GM18517 (cell line): ENCODE measurements around the gene EMP2.
"Not testable (repeated sequence)": the region's sequence is repeated elsewhere in the genome, so short reads cannot be mapped to it uniquely, and the experiment has no call there.

ENCODE experiments used
- ATAC-seq: cut with Tn5 transposase; IDR thresholded peaks from one replicate; pipeline ENCODE4 v1.9.1; 2021; ENCODE audit warnings: mild to moderate bottlenecking, moderate library complexity; ENCODE audit not compliant: unreplicated experiment

EMP2 gene

DNA sequence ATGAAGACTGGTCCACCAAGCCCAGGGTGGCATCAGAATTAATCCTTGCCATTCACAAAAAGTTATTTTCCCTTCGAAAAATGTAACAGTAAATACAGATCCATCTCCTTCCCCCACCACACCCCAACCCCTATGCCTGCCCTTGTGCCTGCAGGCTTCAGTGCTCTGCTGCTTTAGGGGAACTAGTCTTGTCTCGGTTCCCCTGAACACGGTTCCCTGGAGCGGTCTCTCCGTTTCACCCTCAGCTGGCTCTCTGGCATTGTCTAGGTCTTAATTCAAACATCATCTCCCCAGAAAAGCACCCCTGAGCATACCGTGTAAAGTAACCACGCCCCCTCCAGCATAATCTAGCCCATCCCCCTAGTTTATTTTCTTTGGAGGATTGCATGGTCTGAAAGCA is 25.8 kb downstream of the EMP2 start:
- ATAC-seq = no peak

DNA sequence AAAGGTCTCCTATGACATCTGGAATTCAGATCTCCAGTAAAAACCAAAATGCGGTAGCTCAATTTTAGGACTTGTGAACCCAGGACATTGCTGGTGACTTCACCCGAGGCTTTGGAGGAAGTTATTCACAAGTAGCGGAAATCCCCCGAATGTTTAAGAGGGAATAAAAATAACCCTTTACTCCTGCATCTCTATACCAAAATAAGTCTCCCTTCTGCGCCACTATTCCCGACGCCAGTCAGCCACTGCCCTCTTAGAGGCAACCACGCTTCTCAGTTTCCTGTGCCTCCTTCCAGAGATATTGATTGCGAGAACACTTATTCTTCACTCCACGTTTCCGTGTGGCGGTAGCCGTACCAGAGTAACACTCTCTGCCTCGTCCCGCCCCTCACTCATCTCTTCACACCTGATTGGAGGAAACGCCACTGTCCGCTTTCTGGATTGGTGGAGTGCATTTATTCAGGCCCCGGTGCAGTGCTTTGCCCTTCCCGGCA is 27.4 kb downstream of the EMP2 start:
- peak; percentile 95 for ATAC-seq

GRCh38 chr16:10552281-10552680 is 28.1 kb downstream of the EMP2 start:
- ATAC-seq = no peak

DNA sequence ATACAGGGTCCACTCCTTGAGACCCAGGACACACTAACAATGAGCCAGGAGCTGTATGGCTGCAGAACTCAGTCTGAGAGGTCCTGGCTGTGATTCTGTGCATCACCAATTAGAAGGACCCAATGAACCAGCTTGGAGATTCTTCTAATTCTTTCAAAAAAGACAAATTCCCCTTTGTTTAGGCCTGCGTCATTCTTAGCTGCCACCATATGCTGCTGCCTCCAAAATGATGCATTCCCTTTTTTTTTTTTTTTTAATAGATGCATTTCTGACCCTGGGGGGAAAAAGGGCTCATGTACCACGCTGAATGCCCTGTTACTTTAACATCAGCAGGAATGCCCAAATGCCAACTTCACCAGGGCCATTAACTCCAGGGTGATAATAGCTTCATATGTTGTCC is 28.5 kb downstream of the EMP2 start:
- ATAC-seq = no peak

DNA sequence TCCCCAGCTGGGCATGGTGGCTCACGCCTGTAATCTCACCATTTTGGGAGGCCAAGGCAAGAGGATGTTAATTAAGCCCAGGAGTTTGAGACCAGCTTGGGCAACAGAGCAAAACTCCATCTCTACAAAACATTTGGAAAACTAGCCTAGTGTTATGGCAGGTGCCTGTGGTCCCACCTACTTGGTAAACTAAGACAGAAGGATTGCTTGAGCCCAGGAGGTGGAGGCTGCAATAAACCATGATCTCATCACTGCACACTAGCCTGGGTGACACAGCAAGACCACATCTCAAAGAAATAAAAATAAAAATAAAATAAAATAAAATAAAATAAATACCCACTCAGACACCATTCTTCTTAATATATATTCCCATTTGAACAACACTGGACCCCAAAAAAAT is 32.0 kb downstream of the EMP2 start:
- no peak for ATAC-seq

DNA sequence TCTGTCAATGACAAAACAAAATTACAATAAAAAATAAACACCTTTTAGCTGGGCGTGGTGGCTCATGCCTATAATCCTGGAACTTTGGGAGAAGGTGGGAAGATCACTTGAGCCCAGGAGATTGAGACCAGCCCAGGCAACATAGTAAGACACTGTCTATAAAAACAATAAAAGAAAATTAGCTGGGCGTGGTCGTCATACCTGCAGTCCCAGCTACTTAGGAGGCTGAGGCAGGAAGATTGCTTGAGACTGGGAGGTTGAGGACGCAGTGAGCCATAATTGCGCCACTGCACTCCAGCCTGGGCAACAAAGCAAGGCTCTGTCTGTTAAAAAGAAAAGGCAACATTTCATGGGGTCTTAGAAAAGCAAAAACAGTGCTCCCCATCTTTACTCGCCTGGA is 32.7 kb downstream of the EMP2 start:
- no peak for ATAC-seq

DNA sequence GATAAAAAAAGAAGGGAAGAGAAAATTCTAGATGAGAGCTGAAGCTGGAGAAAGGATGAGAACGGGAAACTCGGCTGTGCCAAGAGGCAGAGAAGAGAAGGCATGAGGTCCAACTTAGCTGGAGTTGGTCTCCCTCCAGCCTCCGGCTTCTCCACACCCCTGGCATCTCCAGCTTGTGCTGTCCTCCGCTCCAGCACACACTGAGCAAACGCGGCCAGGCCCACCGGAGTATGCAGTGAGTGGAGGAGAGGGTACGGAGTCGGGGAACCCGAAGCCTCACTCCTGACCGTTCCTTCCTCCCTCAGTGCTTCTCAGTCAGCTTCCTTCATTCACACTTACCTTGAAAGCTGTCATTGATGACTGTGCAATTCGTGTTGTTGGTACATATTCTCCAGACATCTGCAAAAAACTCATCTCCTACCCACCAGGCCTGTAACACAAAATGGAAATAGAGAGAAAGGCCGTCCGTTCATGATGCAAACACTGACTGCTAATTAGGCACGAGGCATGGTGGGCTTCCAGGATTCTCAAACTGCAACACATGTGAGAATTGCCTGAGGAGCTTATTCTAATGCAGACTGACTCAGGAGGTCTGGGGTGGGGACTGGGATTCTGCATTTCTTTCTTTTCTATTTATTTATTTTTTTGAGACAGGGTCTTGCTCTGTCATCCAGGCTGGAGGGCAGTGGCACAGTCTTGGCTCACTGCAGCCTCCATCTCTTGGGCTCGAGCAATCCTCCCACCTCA is 37.0 kb downstream of the EMP2 start:
- no peak for ATAC-seq

DNA sequence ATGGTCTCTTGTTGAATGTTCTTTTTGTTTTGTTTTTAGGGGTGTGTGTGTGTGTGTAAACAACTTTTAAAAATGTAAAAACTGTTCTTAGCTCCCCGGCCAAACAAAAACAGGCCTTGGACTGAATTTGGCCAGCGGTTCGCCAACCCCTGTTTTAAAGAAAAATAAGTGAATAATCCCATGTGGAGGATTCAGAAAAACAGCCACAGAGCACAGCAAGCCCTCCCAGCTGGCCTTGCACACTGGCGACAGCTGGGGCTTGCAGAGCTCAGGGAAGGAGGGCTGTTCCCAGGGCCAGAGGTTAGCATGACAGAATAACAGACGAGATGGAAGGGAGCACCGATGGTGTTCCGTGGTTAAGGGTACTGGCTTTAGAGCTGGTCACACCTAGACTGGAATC is 39.0 kb downstream of the EMP2 start:
- no peak for ATAC-seq

- ATAC-seq = no peak
Observed at GRCh38 chr16:10539793-10540192, 40.6 kb downstream of the EMP2 start.

DNA sequence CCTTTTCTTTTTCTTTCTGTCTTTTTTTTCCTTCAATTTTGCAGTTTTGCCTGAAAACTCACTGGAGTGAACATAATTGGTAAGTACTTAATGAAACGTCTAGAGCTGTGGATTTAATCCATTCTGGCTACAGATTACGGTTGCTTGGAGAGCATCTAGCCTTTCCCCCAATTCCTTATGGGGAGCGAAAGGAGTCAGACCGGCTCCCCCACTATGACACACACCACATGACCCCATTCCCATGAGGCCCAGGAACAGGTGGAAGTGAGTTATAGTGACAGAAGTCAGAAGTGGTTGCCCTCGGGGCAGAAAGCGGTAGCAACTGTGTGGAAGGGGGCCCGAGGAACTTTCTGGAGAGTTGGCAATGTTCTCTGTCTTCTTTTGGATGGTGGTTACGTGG is 41.2 kb downstream of the EMP2 start:
- no peak for ATAC-seq

GRCh38 chr16:10538583-10538982 is 41.8 kb downstream of the EMP2 start:
- no peak for ATAC-seq

- ATAC-seq = no peak
Observed at GRCh38 chr16:10537946-10538345, 42.5 kb downstream of the EMP2 start.

DNA sequence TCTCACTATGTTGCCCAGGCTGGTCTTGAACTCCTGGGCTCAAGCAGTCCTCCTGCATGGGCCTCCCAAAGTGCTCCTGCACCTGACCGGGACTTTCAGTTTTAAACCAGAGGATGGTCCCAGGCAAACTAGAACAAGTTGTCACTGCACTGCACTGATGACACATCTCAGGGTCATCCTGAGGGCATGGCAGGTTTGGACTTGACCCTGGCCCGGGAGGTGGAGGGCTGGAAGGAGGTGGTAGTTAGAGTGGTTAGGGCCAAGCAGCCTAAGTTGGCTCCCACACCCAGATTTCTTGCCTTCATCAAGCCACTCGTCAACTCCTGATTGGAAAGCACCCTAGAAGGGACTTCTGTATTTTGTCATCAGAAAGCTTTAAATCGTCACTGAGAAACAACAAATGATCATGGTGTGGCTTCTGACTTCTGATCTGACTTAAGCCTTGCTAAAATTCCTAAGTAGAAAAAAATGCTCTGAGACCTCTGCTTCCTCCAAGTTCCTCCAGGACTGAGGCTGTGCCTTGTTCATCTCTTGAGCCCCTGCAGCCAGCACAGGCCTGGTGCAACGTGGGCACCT is 43.5 kb downstream of the EMP2 start:
- no peak for ATAC-seq

GRCh38 chr16:10536328-10536727 is 44.1 kb downstream of the EMP2 start:
- ATAC-seq = not testable (repeated sequence)

- no peak for ATAC-seq
Observed at GRCh38 chr16:10535461-10535860, 44.9 kb downstream of the EMP2 start.

- ATAC-seq = no peak
Observed at GRCh38 chr16:10534748-10535147, 45.6 kb downstream of the EMP2 start.

DNA sequence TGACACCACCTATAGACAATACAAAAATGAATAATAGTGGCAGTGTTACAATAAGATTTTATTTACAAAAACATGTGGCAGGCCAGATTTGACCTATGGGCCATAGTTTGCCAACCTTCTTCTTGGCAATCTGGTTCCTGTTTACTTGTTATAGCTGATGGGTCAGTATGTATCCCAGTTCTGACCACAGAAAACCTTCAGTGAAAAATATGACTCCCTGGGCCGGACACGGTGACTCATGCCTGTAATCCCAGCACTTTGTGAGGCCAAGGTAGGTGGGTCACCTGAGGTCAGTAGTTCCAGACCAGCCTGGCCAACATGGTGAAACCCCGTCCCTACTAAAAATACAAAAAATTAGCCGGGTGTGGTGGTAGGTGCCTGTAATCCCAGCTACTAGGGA is 46.8 kb downstream of the EMP2 start:
- not testable (repeated sequence) for ATAC-seq

DNA sequence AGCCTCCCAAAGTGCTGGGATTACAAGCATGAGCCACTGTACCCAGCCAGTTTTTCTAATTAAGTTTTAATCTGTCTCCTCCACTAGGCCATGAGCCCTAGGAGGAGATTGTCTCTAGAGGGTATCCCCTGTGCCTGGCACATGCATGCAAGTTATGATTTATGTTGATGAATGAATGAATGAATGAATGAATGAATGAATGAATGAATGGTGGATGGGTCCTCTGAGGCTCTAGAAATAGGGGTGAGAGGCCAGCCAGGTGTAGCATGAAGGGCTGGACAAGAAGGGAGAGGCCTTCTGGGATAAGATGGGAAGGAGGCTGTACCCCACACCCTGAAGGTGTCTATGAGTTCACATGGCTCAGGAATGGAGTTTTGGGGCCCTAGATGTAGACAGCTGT is 48.8 kb downstream of the EMP2 start:
- no peak for ATAC-seq

DNA sequence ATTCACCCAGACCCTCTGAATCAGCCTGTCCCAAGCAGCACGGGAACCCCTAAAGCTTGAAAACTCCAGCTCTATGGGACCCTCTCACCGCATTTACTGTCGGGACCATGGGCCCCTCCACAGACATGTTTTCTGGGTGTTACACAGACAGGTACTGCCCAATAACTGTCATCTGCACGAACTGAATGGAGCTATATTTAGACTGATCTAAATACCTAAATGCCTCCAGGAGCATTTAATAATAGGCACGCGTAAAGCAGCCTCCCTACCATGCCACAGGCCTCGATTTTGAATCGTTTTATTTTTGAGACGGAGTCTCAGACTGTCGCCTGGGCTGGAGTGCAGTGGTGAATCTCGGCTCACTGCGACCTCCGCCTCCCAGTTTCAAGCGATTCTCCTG is 49.7 kb downstream of the EMP2 start:
- no peak for ATAC-seq

DNA sequence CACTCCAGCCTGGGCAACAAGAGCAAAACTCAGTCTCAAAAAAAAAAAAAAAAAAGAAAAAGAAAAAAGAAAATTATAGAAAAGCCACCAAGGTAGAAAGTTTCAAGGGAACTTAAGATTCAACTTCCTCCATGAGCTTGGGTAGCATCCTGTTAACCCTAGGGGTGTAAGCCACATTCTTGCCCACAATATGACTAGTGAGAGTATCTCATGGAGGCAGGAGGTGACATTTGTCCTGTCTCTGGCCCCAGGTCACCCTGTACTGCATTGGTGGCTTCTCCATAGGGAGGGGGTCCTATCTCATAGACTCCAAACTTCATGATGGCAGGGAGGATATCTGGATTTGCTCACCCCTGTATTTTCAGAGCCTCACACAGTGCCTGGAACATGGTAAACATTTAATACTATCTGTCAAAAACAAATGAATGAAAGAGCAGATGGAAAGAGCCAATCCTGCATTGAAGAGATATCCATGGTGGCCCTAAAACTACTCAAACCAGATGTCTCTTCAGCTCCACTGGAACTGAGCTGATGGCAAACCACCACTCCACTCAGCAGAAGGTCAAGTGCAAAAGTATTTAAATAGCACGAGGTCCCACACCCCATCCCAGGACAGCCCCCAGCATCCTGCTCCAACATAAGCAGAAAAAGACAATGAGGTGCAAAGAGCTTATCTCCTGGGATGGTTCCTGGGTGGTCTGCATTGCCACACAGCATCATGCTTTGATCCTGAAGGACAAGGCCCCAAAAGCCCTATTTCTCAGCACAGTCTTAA is 50.3 kb downstream of the EMP2 start:
- ATAC-seq = no peak

DNA sequence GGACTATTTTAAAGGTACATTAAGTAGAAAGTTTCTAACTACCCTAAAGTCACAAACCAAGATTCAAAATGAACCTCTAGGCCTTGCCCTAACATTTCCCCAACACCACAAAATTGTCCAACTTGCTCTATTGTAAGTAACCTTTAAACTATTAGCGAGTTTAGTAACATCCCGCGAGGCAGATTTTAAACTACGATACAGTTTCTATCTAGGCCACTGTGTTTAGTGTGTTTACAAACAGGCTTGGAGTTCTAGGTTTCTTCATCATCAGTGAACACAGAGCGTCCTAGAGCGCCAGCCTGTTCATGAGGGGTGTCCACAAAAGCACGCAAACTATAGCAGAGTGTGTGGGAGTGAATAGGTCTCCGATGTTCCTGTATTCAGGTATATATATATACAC is 51.8 kb downstream of the EMP2 start:
- no peak for ATAC-seq

- no peak for ATAC-seq
Observed at GRCh38 chr16:10526962-10527361, 53.4 kb downstream of the EMP2 start.
